IMR-90 (cell line): ENCODE results near the gene SLC12A6. TPM values are rescaled to one million over a fixed set of nuclear protein-coding genes. Genes with fewer than 3 reads are reported as not detected.

Experiments used
- ATAC-seq: fragments of 200-7000 bp; cut with Tn5 transposase; 2 replicates; pipeline ENCODE4 v1.9.1; 2020; ENCODE audit warnings: low read depth, mild to moderate bottlenecking, moderate library complexity
- BruUV-seq: library from RNA; stranded (reverse); fragments of 400-500 nt; replicated peaks from 2 replicates; lab custom pipeline; 2021; lab: Mats Ljungman, UMichigan
- CTCF ChIA-PET: fragments of 300-600 bp; formaldehyde crosslinking; extraction: SDS; loops from one replicate; lab custom pipeline; 2021; ENCODE audit warnings: antibody characterized with exemption; lab: Yijun Ruan, JAX
- POLR2A ChIA-PET: fragments of 300-600 bp; sonication (Branson Sonifier 250); formaldehyde crosslinking; loops from one replicate; lab custom pipeline; 2022; ENCODE audit warnings: antibody characterized with exemption; ENCODE audit not compliant: unreplicated experiment; lab: Charles Lee
- DNase-seq: peaks from one replicate; pipeline ENCODE4 v3.0.0; 2013
- H2AFZ ChIP-seq: replicated peaks from 2 replicates; pipeline ENCODE3; 2013; ENCODE audit warnings: low read length, mild to moderate bottlenecking; ENCODE audit not compliant: poor library complexity
- H2AK5ac ChIP-seq: 2 replicates; pipeline ENCODE4 v1.6.1; 2013; ENCODE audit warnings: low read depth, low read length, inconsistent platforms
- H2AK9ac ChIP-seq: replicated peaks from 2 replicates; pipeline ENCODE3; 2013; ENCODE audit warnings: mild to moderate bottlenecking, low read depth, low read length, moderate library complexity; ENCODE audit not compliant: poor library complexity
- H2BK120ac ChIP-seq: 2 replicates; pipeline ENCODE4 v1.6.1; 2013; ENCODE audit warnings: low read depth, low read length, inconsistent platforms
- H2BK15ac ChIP-seq: 3 replicates; pipeline ENCODE4 v1.6.1; 2013; ENCODE audit warnings: low read depth, low read length, inconsistent platforms
- H2BK20ac ChIP-seq: 2 replicates; pipeline ENCODE4 v1.6.1; 2013; ENCODE audit warnings: low read depth, mild to moderate bottlenecking, inconsistent platforms, low read length, moderate library complexity
- H2BK5ac ChIP-seq: 2 replicates; pipeline ENCODE4 v1.6.1; 2013; ENCODE audit warnings: mild to moderate bottlenecking, low read depth, low read length, inconsistent platforms; ENCODE audit not compliant: poor library complexity, severe bottlenecking
- H3K14ac ChIP-seq: replicated peaks from 2 replicates; pipeline ENCODE4 v1.6.1; 2013; ENCODE audit warnings: low read depth, low read length, inconsistent platforms
- H3K18ac ChIP-seq: 2 replicates; pipeline ENCODE4 v1.6.1; 2013; ENCODE audit warnings: low read depth, low read length, control low read depth
- H3K23ac ChIP-seq: 2 replicates; pipeline ENCODE4 v1.6.1; 2013; ENCODE audit warnings: low read depth, low read length, inconsistent platforms
- H3K27ac ChIP-seq: 2 replicates; pipeline ENCODE4 v1.5.1; 2013; ENCODE audit warnings: mild to moderate bottlenecking, control low read depth, low read length; ENCODE audit not compliant: insufficient read depth
- H3K27me3 ChIP-seq: 2 replicates; pipeline ENCODE4 v1.6.1; 2013; ENCODE audit warnings: low read length; ENCODE audit not compliant: control insufficient read depth, insufficient read depth
- H3K36me3 ChIP-seq: 2 replicates; pipeline ENCODE4 v1.6.1; 2013; ENCODE audit warnings: low read length, mixed read lengths; ENCODE audit not compliant: control insufficient read depth, insufficient read depth
- H3K4ac ChIP-seq: 2 replicates; pipeline ENCODE4 v1.6.1; 2013; ENCODE audit warnings: low read depth, low read length, inconsistent platforms
- H3K4me1 ChIP-seq: 2 replicates; pipeline ENCODE4 v1.6.1; 2013; ENCODE audit warnings: low read length, mixed read lengths; ENCODE audit not compliant: control insufficient read depth, insufficient read depth
- H3K4me2 ChIP-seq: 2 replicates; pipeline ENCODE4 v1.6.1; 2013; ENCODE audit warnings: low read depth, mild to moderate bottlenecking, control low read depth, low read length, moderate library complexity
- H3K4me3 ChIP-seq: 2 replicates; pipeline ENCODE4 v1.5.1; 2013; ENCODE audit warnings: low read depth, mild to moderate bottlenecking, control low read depth, low read length, moderate library complexity; ENCODE audit not compliant: insufficient read depth
- H3K56ac ChIP-seq: 2 replicates; pipeline ENCODE4 v1.6.1; 2013; ENCODE audit warnings: low read length, inconsistent platforms; ENCODE audit not compliant: insufficient read depth; ENCODE audit errors: extremely low read depth
- H3K79me1 ChIP-seq, 2 experiments: 2 replicates each; pipeline ENCODE4 v1.6.1; 2013; ENCODE audit warnings: low read length in 2 of 2, inconsistent platforms in 1 of 2, low read depth in 1 of 2
- H3K9ac ChIP-seq: 2 replicates; pipeline ENCODE4 v1.6.1; 2013; ENCODE audit warnings: low read depth, low read length, control low read depth
- H3K9me1 ChIP-seq: 2 replicates; pipeline ENCODE4 v1.6.1; 2013; ENCODE audit warnings: low read length, inconsistent platforms; ENCODE audit not compliant: insufficient read depth
- H3K9me3 ChIP-seq: 2 replicates; pipeline ENCODE4 v1.6.1; 2013; ENCODE audit warnings: low read length; ENCODE audit not compliant: control insufficient read depth, insufficient read depth
- H4K20me1 ChIP-seq: 2 replicates; pipeline ENCODE4 v1.6.1; 2013; ENCODE audit warnings: low read length, inconsistent platforms; ENCODE audit not compliant: insufficient read depth
- H4K5ac ChIP-seq: 2 replicates; pipeline ENCODE4 v1.6.1; 2013; ENCODE audit warnings: mild to moderate bottlenecking, low read depth, low read length, control low read depth
- H4K8ac ChIP-seq, 2 experiments: 2 replicates each; pipeline ENCODE4 v1.6.1; 2013; ENCODE audit warnings: low read depth in 2 of 2, low read length in 2 of 2, control low read depth in 1 of 2, inconsistent platforms in 1 of 2
- H4K91ac ChIP-seq: 2 replicates; pipeline ENCODE4 v1.6.1; 2013; ENCODE audit warnings: low read depth, low read length, inconsistent platforms; ENCODE audit not compliant: insufficient read depth
- BHLHE40 ChIP-seq: fragments of 150-350 bp; IDR thresholded peaks from 2 replicates; pipeline ENCODE4 v1.6.1; 2016; ENCODE audit warnings: mild to moderate bottlenecking, low read depth, low read length
- CEBPB ChIP-seq: IDR thresholded peaks from 2 replicates; pipeline ENCODE4 v1.6.1; 2012; ENCODE audit warnings: low read depth, low read length, improper control_type of control experiment
- CHD1 ChIP-seq: IDR thresholded peaks from 2 replicates; pipeline ENCODE4 v1.6.1; 2012; ENCODE audit warnings: low read depth, low read length, improper control_type of control experiment
- FOS ChIP-seq: fragments of 150-350 bp; IDR thresholded peaks from 2 replicates; pipeline ENCODE4 v1.6.1; 2016; ENCODE audit warnings: low read depth, low read length
- MAFK ChIP-seq: IDR thresholded peaks from 2 replicates; pipeline ENCODE4 v1.6.1; 2012; ENCODE audit warnings: low read depth, low read length, improper control_type of control experiment
- MAZ ChIP-seq: IDR thresholded peaks from 2 replicates; pipeline ENCODE4 v1.6.1; 2012; ENCODE audit warnings: low read depth, mild to moderate bottlenecking, low read length, improper control_type of control experiment, moderate library complexity, borderline replicate concordance
- MXI1 ChIP-seq: IDR thresholded peaks from 2 replicates; pipeline ENCODE4 v1.6.1; 2012; ENCODE audit warnings: low read depth, mild to moderate bottlenecking, low read length, moderate library complexity, borderline replicate concordance
- NFE2L2 ChIP-seq: fragments of 150-350 bp; IDR thresholded peaks from 2 replicates; pipeline ENCODE4 v1.6.1; 2016; ENCODE audit warnings: low read depth, mild to moderate bottlenecking, low read length
- POLR2A ChIP-seq: IDR thresholded peaks from 2 replicates; pipeline ENCODE4 v1.6.1; 2012; ENCODE audit warnings: mild to moderate bottlenecking, low read depth, low read length
- RAD21 ChIP-seq: IDR thresholded peaks from 2 replicates; pipeline ENCODE4 v1.6.1; 2012; ENCODE audit warnings: low read length, improper control_type of control experiment
- RCOR1 ChIP-seq: IDR thresholded peaks from 2 replicates; pipeline ENCODE4 v1.6.1; 2012; ENCODE audit warnings: mild to moderate bottlenecking, low read length, improper control_type of control experiment; ENCODE audit not compliant: insufficient replicate concordance
- RFX5 ChIP-seq: IDR thresholded peaks from 2 replicates; pipeline ENCODE4 v1.8.0; 2012; ENCODE audit warnings: low read depth, mild to moderate bottlenecking, low read length, moderate library complexity
- SMC3 ChIP-seq: fragments of 150-350 bp; IDR thresholded peaks from 2 replicates; pipeline ENCODE4 v1.6.1; 2016; ENCODE audit warnings: low read depth, mild to moderate bottlenecking, antibody characterized with exemption, low read length, moderate library complexity
- WGBS, 2 experiments: methylation state at CpG; one replicate each; pipeline versions ENCODE4 v1.1.5 to v1.1.7; 2013; ENCODE audit warnings: missing lambda C conversion rate in 2 of 2; ENCODE audit not compliant: insufficient read length in 1 of 2; ENCODE audit errors: extremely low coverage in 2 of 2; 5-methylcytosine and 5-hydroxymethylcytosine counted together
- dilution Hi-C: fragments of 300-500 bp; cut with HindIII; formaldehyde crosslinking; loops from one replicate; pipeline ENCODE4 v1.14.3; 2018; ENCODE audit warnings: low sequenced_read_pairs; ENCODE audit not compliant: unreplicated experiment
- in situ Hi-C: fragments of 300-500 bp; cut with MboI; formaldehyde crosslinking; loops from 3 replicates; pipeline ENCODE4 v1.14.3; 2019; ENCODE audit warnings: low sequenced_read_pairs, inconsistent platforms, mixed read lengths
- intact Hi-C: fragments of 100-400 bp; cut with micrococcal nuclease; formaldehyde crosslinking; loops from 2 replicates; pipeline ENCODE4 v1.10.0; 2022
- polyA plus RNA-seq, 3 experiments: library from polyadenylated mRNA; depleted of rRNA; stranded (reverse); fragments of >200 nt; gene quantifications; 2 replicates each; pipeline ENCODE4 v1.2.3, GENCODE V29; 2012; ENCODE audit warnings: low replicate concordance in 1 of 3
- total RNA-seq: library from RNA; depleted of rRNA; stranded (reverse); fragments of >200 nt; gene quantifications from 2 replicates; pipeline ENCODE4 v1.2.3, GENCODE V29; 2012
- TF ChIP-seq, protein P1 (sequence below): conservative IDR thresholded peaks from 2 replicates; pipeline ENCODE4 v1.5.1; 2012; ENCODE audit warnings: mild to moderate bottlenecking, low read depth, low read length, improper control_type of control experiment
- TF ChIP-seq, protein P2 (sequence below): fragments of 150-350 bp; IDR thresholded peaks from 2 replicates; pipeline ENCODE4 v1.6.1; 2016; ENCODE audit warnings: low read depth, mild to moderate bottlenecking, low read length, moderate library complexity, borderline replicate concordance
- TF ChIP-seq, protein P3 (sequence below): fragments of 150-350 bp; IDR thresholded peaks from 2 replicates; pipeline ENCODE4 v1.6.1; 2017; ENCODE audit warnings: mild to moderate bottlenecking, antibody characterized with exemption, low read length, low read depth

The SLC12A6 gene
- total and polyA plus RNA-seq, 2 of the 4 experiments (the other 2 are of a cell fraction), result 7.7 to 10.2 TPM

DNA sequence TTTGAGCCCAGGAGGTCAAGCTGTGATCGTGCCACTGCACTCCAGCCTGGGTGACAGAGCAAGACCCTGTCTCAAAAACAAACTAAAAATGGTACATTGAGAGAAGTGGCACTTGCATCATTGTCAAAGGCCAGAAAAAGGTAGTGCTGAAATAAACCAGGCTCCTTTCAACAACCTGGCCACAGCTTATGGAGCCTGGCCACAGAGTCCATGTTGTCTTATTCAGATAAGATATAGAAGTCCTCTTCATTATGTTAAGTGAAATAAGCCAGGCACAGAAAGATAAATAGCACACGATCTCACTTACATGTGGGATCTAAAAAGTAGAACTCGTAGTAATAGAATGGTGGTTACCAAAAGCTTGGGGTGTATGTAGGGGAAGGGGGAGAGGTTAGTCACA, 78.0 kb downstream of the SLC12A6 start:
- no peak overlapping the region for H3K4me2 ChIP-seq
- H2AK5ac ChIP-seq, result no peak overlapping the region
- H2BK5ac ChIP-seq, result no peak overlapping the region
- in situ Hi-C loops (no loop called here), dilution Hi-C loops (no loop called here), intact Hi-C loops (no loop called here)
- no peak overlapping the region for H3K9ac ChIP-seq
- no peak overlapping the region for H2BK120ac ChIP-seq
- CTCF ChIA-PET, result no interaction called here
- no peak overlapping the region for H3K4ac ChIP-seq
- no peak overlapping the region for H4K8ac ChIP-seq
- no TSS peak for BruUV-seq
- H2AFZ ChIP-seq, result no peak overlapping the region
- TF ChIP-seq MXI1 (no peak), CEBPB (no peak), BHLHE40 (no peak), MAFK (no peak), FOS (no peak), MAZ (no peak), RAD21 (no peak), RCOR1 (no peak), SMC3 (no peak), POLR2A (no peak), CHD1 (no peak), NFE2L2 (no peak), RFX5 (no peak)
- TF ChIP-seq, protein P1, sequence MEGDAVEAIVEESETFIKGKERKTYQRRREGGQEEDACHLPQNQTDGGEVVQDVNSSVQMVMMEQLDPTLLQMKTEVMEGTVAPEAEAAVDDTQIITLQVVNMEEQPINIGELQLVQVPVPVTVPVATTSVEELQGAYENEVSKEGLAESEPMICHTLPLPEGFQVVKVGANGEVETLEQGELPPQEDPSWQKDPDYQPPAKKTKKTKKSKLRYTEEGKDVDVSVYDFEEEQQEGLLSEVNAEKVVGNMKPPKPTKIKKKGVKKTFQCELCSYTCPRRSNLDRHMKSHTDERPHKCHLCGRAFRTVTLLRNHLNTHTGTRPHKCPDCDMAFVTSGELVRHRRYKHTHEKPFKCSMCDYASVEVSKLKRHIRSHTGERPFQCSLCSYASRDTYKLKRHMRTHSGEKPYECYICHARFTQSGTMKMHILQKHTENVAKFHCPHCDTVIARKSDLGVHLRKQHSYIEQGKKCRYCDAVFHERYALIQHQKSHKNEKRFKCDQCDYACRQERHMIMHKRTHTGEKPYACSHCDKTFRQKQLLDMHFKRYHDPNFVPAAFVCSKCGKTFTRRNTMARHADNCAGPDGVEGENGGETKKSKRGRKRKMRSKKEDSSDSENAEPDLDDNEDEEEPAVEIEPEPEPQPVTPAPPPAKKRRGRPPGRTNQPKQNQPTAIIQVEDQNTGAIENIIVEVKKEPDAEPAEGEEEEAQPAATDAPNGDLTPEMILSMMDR, result no peak
- TF ChIP-seq, protein P2, sequence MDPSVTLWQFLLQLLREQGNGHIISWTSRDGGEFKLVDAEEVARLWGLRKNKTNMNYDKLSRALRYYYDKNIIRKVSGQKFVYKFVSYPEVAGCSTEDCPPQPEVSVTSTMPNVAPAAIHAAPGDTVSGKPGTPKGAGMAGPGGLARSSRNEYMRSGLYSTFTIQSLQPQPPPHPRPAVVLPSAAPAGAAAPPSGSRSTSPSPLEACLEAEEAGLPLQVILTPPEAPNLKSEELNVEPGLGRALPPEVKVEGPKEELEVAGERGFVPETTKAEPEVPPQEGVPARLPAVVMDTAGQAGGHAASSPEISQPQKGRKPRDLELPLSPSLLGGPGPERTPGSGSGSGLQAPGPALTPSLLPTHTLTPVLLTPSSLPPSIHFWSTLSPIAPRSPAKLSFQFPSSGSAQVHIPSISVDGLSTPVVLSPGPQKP, result no peak
- TF ChIP-seq, protein P3, sequence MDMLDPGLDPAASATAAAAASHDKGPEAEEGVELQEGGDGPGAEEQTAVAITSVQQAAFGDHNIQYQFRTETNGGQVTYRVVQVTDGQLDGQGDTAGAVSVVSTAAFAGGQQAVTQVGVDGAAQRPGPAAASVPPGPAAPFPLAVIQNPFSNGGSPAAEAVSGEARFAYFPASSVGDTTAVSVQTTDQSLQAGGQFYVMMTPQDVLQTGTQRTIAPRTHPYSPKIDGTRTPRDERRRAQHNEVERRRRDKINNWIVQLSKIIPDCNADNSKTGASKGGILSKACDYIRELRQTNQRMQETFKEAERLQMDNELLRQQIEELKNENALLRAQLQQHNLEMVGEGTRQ, result no peak
- no peak overlapping the region for H2AK9ac ChIP-seq
- no peaks in the 10 kb centered on the region for H3K27me3 ChIP-seq
- H2BK20ac ChIP-seq, result no peak overlapping the region
- H2BK15ac ChIP-seq, result no peak overlapping the region
- DNase-seq (no peak), ATAC-seq (no peak)
- H3K9me1 ChIP-seq, result 0 out of 2 replicates have a peak, but pooled peaks cover 5% of the 10 kb centered on the region
- H3K23ac ChIP-seq, result no peak overlapping the region
- no CpG with 5 or more reads among the region's 3 CpGs for WGBS, 2 experiments
- H4K5ac ChIP-seq, result no peak overlapping the region
- no peaks in the 10 kb centered on the region for H4K20me1 ChIP-seq
- H4K91ac ChIP-seq, result no peak overlapping the region
- POLR2A ChIA-PET, result no interaction called here
- H3K27ac ChIP-seq, result no peak overlapping the region
- no peak overlapping the region for H3K4me3 ChIP-seq
- no peaks in the 10 kb centered on the region for H3K79me1 ChIP-seq
- no peak overlapping the region for H3K56ac ChIP-seq
- H3K9me3 ChIP-seq, result no peaks in the 10 kb centered on the region
- no peak overlapping the region for H3K18ac ChIP-seq
- H3K14ac ChIP-seq, result no peak overlapping the region
- H3K4me1 ChIP-seq, result no peaks in the 10 kb centered on the region
- no peaks in the 10 kb centered on the region; the same call in 1 of the 2 replicates for H3K36me3 ChIP-seq
